ENCODE measurements around the gene LSM14A. TPM values are rescaled to one million over a fixed set of nuclear protein-coding genes. Genes with fewer than 3 reads are reported as not detected.

LSM14A gene
- total RNA-seq, 1 experiment from 2014 or later = 67.4 TPM

DNA sequence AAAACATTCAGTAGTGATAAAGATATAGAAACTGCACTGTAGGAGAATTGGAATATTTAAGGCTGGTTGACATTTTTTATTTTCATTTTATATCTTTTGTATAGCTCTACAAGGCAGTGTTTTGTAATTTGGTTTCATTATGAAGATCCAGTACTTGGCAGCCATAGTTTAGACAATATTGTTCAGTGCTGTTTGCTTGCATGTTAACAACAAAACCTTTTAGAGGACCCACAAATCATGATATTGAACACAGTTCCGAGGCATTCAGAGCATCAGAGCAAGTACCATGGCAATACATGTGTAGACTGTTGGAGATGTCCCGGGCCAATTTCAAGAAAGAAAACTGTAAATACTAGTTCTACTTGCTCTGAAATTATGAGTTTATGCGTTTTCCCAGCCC, 56.5 kb downstream of the LSM14A start:
- Histone ChIP-seq H4K20me1 (ENCODE audit: low read length) (peaks cover 5% of the 10 kb centered on the region; the same call in 1 of the 2 replicates), H3K4me2 (ENCODE audit: low read length) (no peak overlapping the region), H3K9me3 (ENCODE audit: low read length) (no peaks in the 10 kb centered on the region), H3K9ac (ENCODE audit: low read length) (no peak overlapping the region), H2AFZ (ENCODE audit: low read length) (no peak overlapping the region), H3K36me3 (ENCODE audit: low read depth, low read length) (peaks cover 36% of the 10 kb centered on the region), H3K27ac (ENCODE audit: low read length) (no peak overlapping the region), H3K79me2 (ENCODE audit: low read length) (no peaks in the 10 kb centered on the region), H3K4me3 (ENCODE audit: low read length) (no peak overlapping the region), H3K4me1 (ENCODE audit: insufficient read depth, low read length) (peaks cover 56% of the 10 kb centered on the region), H3K9me2 (replicated peaks; ENCODE audit: low read length) (no peaks in the 10 kb centered on the region), H3K27me3 (ENCODE audit: low read length) (no peaks in the 10 kb centered on the region), H3F3A (ENCODE audit: low read length, unreplicated experiment) (no peaks in the 10 kb centered on the region)
- TF ChIP-seq EZH2 (IDR thresholded peaks at IDR 0.05; ENCODE audit: low read length, unreplicated experiment) (no peak), EZH2phosphoT487 (IDR thresholded peaks at IDR 0.05; ENCODE audit: borderline replicate concordance, low read length) (no peak)
- TF ChIP-seq, protein P1, sequence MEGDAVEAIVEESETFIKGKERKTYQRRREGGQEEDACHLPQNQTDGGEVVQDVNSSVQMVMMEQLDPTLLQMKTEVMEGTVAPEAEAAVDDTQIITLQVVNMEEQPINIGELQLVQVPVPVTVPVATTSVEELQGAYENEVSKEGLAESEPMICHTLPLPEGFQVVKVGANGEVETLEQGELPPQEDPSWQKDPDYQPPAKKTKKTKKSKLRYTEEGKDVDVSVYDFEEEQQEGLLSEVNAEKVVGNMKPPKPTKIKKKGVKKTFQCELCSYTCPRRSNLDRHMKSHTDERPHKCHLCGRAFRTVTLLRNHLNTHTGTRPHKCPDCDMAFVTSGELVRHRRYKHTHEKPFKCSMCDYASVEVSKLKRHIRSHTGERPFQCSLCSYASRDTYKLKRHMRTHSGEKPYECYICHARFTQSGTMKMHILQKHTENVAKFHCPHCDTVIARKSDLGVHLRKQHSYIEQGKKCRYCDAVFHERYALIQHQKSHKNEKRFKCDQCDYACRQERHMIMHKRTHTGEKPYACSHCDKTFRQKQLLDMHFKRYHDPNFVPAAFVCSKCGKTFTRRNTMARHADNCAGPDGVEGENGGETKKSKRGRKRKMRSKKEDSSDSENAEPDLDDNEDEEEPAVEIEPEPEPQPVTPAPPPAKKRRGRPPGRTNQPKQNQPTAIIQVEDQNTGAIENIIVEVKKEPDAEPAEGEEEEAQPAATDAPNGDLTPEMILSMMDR (conservative IDR thresholded peaks at IDR 0.05; ENCODE audit: low read depth, low read length) = no peak
- no TSS peak for BruUV-seq (replicated peaks)
- ChIA-PET POLR2A (ENCODE audit: unreplicated experiment) (no interaction called here), CTCF (no interaction called here)
- ATAC-seq = no peak
- DNase-seq = no peak
- intact Hi-C loops (cut with micrococcal nuclease) = loop anchor here (5.0 kb wide), 1 partner anchor 109 kb away; no protein-coding TSS in a partner anchor

DNA sequence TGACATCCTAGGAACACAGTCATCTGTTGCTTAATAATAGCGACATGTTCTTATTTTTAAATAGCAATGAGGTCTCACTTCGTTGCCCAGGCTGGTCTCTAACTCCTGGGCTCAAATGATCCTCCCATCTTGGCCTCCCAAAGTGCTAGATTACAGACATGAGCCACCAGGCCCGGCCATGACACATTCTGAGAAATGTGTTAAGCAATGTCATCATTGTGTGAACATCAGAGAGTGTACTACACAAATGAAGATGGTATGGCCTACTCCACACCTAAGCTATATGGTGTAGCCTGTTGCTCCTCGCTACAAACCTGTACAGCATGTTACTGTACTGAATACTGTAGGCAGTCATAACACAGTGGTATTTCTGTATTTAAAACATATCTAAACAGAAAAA, 57.4 kb downstream of the LSM14A start:
- H3K79me2 ChIP-seq (ENCODE audit: low read length) = no peaks in the 10 kb centered on the region
- peaks cover 50% of the 10 kb centered on the region for H3K4me1 ChIP-seq (ENCODE audit: insufficient read depth, low read length)
- ATAC-seq = no peak
- DNase-seq = no peak
- H3K27me3 ChIP-seq (ENCODE audit: low read length) = no peaks in the 10 kb centered on the region
- no peak overlapping the region for H3K27ac ChIP-seq (ENCODE audit: low read length)
- H3K9me2 ChIP-seq (replicated peaks; ENCODE audit: low read length) = no peaks in the 10 kb centered on the region
- ChIA-PET CTCF (no interaction called here), POLR2A (ENCODE audit: unreplicated experiment) (no interaction called here)
- H3K4me3 ChIP-seq (ENCODE audit: low read length) = no peak overlapping the region
- no peak overlapping the region for H3K9ac ChIP-seq (ENCODE audit: low read length)
- intact Hi-C loops (cut with micrococcal nuclease) = loop anchor here (5.0 kb wide), 1 partner anchor 108 kb away; no protein-coding TSS in a partner anchor
- BruUV-seq (replicated peaks) = no TSS peak
- H2AFZ ChIP-seq (ENCODE audit: low read length) = no peak overlapping the region
- no peak overlapping the region for H3K4me2 ChIP-seq (ENCODE audit: low read length)
- H3F3A ChIP-seq (ENCODE audit: low read length, unreplicated experiment) = no peaks in the 10 kb centered on the region
- peaks cover 5% of the 10 kb centered on the region; the same call in 1 of the 2 replicates for H4K20me1 ChIP-seq (ENCODE audit: low read length)
- H3K9me3 ChIP-seq (ENCODE audit: low read length) = no peaks in the 10 kb centered on the region
- TF ChIP-seq, protein P1 (conservative IDR thresholded peaks at IDR 0.05; ENCODE audit: low read depth, low read length) = no peak
- TF ChIP-seq EZH2 (IDR thresholded peaks at IDR 0.05; ENCODE audit: low read length, unreplicated experiment) (no peak), EZH2phosphoT487 (IDR thresholded peaks at IDR 0.05; ENCODE audit: borderline replicate concordance, low read length) (no peak)
- H3K36me3 ChIP-seq (ENCODE audit: low read depth, low read length) = peaks cover 30% of the 10 kb centered on the region

DNA sequence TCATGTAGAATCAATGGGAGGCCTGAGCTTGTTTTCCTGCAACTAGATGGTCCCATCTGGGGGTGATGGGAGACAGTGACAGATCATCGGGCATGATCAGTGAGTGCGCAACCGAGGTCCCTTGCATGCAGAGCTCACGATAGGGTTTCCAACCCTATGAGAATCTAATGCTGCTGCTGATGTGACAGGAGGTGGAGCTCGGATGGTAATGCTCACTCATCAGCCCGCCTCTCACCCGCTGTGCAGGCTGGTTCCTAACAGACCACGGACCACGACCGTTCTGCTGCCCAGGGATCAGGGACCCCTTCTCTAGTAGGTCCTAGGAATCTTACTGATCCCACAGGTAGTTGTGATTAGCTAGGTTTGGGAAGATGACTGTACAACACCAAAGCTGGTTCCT, 58.5 kb downstream of the LSM14A start:
- DNase-seq (no peak), ATAC-seq (no peak)
- no TSS peak for BruUV-seq (replicated peaks)
- H3K4me2 ChIP-seq (ENCODE audit: low read length) = no peak overlapping the region
- H3K4me3 ChIP-seq (ENCODE audit: low read length) = no peak overlapping the region
- H3K9me2 ChIP-seq (replicated peaks; ENCODE audit: low read length) = no peaks in the 10 kb centered on the region
- no peak overlapping the region for H3K9ac ChIP-seq (ENCODE audit: low read length)
- H4K20me1 ChIP-seq (ENCODE audit: low read length) = no peaks in the 10 kb centered on the region
- intact Hi-C loops (cut with micrococcal nuclease) = no loop called here
- no peaks in the 10 kb centered on the region for H3K9me3 ChIP-seq (ENCODE audit: low read length)
- ChIA-PET POLR2A (ENCODE audit: unreplicated experiment) (no interaction called here), CTCF (no interaction called here)
- TF ChIP-seq EZH2 (IDR thresholded peaks at IDR 0.05; ENCODE audit: low read length, unreplicated experiment) = no peak
- TF ChIP-seq, protein P1 (conservative IDR thresholded peaks at IDR 0.05; ENCODE audit: low read depth, low read length) = no peak
- no peak for TF ChIP-seq EZH2phosphoT487 (IDR thresholded peaks at IDR 0.05; ENCODE audit: borderline replicate concordance, low read length)
- H3F3A ChIP-seq (ENCODE audit: low read length, unreplicated experiment) = no peaks in the 10 kb centered on the region
- H3K27me3 ChIP-seq (ENCODE audit: low read length) = no peaks in the 10 kb centered on the region
- H3K4me1 ChIP-seq (ENCODE audit: insufficient read depth, low read length) = peaks cover 39% of the 10 kb centered on the region
- H3K27ac ChIP-seq (ENCODE audit: low read length) = no peak overlapping the region
- H2AFZ ChIP-seq (ENCODE audit: low read length) = no peak overlapping the region
- H3K79me2 ChIP-seq (ENCODE audit: low read length) = no peaks in the 10 kb centered on the region
- peaks cover 24% of the 10 kb centered on the region for H3K36me3 ChIP-seq (ENCODE audit: low read depth, low read length)

Data from PC-3 (cell line).